Choroid plexus epithelial cell (primary cell): Measurements from ENCODE around the gene AAMDC.

Source experiments
- DNase-seq: peaks from one replicate; pipeline ENCODE4 v3.0.0-alpha.2; 2010; ENCODE audit warnings: low read depth
- H3K4me3 ChIP-seq: 2 replicates; pipeline ENCODE4 v1.5.1; 2011; ENCODE audit warnings: low read depth, mild to moderate bottlenecking, control low read depth, low read length, moderate library complexity
- CTCF ChIP-seq: conservative IDR thresholded peaks from 2 replicates; pipeline ENCODE4 v1.5.1; 2011; ENCODE audit warnings: low read depth, mild to moderate bottlenecking, control low read depth, inconsistent platforms, low read length, moderate library complexity

AAMDC gene

GRCh38 chr11:77784572-77784971 is 36.4 kb upstream of the AAMDC start:
- DNase-seq = no peak
- TF ChIP-seq CTCF = no peak
- no peak overlapping the region for H3K4me3 ChIP-seq

GRCh38 chr11:77789061-77789730 is 31.7 kb upstream of the AAMDC start:
- no peak overlapping the region for H3K4me3 ChIP-seq
- no peak for DNase-seq
- no peak for TF ChIP-seq CTCF

GRCh38 chr11:77789731-77790476 is 31.0 kb upstream of the AAMDC start:
- no peak overlapping the region for H3K4me3 ChIP-seq
- no peak for DNase-seq
- TF ChIP-seq CTCF = no peak

GRCh38 chr11:77791301-77791700 is 29.6 kb upstream of the AAMDC start:
- no peak for TF ChIP-seq CTCF
- no peak for DNase-seq
- H3K4me3 ChIP-seq = no peak overlapping the region

DNA sequence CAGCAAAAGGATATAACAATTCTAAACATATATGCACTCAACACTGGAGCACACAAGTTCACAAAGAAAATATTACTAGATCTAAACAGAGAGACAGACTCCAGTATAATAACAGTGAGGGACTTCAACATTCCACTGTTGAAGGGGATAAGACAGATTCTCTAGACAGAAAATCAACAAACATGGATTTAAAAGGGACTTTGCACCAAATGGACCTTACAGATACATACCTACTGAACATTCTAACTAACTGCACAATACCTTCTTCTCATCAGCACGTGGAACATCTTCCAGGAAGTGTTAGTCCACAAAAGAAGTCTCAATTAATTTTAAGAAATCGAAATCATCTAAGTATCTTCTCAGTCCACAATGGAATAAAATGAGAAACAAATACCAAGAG is 27.0 kb upstream of the AAMDC start:
- no peak for TF ChIP-seq CTCF
- no peak for DNase-seq

DNA sequence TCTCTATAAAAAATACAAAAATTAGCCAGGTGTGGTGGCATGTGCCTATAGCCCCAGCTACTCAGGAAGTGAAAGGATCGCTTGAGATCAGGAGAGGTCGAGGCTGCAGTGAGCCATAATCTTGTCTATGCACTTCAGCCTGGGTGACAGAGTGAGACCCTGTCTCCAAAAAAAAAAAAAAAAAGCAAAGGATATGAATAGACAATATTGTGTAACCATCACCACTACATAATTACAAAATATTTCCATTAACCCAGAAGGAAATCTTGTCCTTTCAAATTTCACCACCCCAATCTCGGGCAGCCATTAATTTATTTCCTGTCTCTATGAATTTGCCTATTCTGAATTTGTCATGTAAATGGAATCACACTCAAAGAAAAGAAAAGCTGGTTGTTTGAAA is 21.6 kb upstream of the AAMDC start:
- no peak for DNase-seq
- H3K4me3 ChIP-seq = no peak overlapping the region
- TF ChIP-seq CTCF = no peak

More for the DNA sequence above, 27.0 kb upstream of the AAMDC start:
- no peak overlapping the region for H3K4me3 ChIP-seq

- no peak for DNase-seq
- H3K4me3 ChIP-seq = no peak overlapping the region
- no peak for TF ChIP-seq CTCF
Measured at GRCh38 chr11:77800449-77800848, 20.5 kb upstream of the AAMDC start.
